Rectal smooth muscle tissue (tissue), 1 donor: ENCODE results near the gene PANK1.
"Not testable (repeated sequence)": the region's sequence is repeated elsewhere in the genome, so short reads cannot be mapped to it uniquely, and the experiment has no call there.

Experiments used
- H3K27ac ChIP-seq: one replicate; pipeline ENCODE4 v1.7.0; 2013; ENCODE audit warnings: low read depth, low read length, inconsistent platforms
- H3K27me3 ChIP-seq: one replicate; pipeline ENCODE4 v1.7.0; 2013; ENCODE audit warnings: low read length; ENCODE audit not compliant: control insufficient read depth, insufficient read depth
- H3K36me3 ChIP-seq: one replicate; pipeline ENCODE4 v1.7.0; 2013; ENCODE audit warnings: low read length; ENCODE audit not compliant: control insufficient read depth, insufficient read depth
- H3K4me1 ChIP-seq: one replicate; pipeline ENCODE4 v1.7.0; 2013; ENCODE audit warnings: low read length; ENCODE audit not compliant: control insufficient read depth, insufficient read depth
- H3K4me3 ChIP-seq: one replicate; pipeline ENCODE4 v1.7.0; 2013; ENCODE audit warnings: low read length
- H3K9ac ChIP-seq: one replicate; pipeline ENCODE4 v1.7.0; 2013; ENCODE audit warnings: low read length

The PANK1 gene

DNA sequence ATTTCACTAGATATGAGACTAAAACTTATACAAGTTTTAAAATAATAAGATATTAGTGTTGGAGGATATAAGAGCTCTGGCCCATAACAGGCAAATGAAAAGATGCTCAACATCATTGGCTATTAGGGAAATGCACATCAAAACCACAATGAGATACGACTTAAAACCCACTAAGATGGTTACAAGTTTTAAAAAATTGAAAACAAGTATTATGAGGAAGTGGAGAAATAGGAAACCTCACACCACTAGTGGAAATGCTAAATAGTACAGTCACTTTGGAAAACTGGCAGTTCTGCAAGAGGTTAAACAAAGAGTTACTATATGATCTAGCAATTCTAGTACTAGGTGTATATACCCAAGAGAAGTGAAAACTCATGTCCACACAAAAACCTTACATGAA is 17.2 kb downstream of the PANK1 start:
- no peaks in the 10 kb centered on the region for H3K4me1 ChIP-seq
- no peak overlapping the region for H3K9ac ChIP-seq
- H3K4me3 ChIP-seq: no peak overlapping the region
- no peaks in the 10 kb centered on the region for H3K27me3 ChIP-seq
- H3K27ac ChIP-seq: no peak overlapping the region
- no peaks in the 10 kb centered on the region for H3K36me3 ChIP-seq

- Histone ChIP-seq H3K27me3 (no peaks in the 10 kb centered on the region), H3K27ac (no peak overlapping the region), H3K4me1 (no peaks in the 10 kb centered on the region), H3K4me3 (no peak overlapping the region), H3K9ac (no peak overlapping the region), H3K36me3 (no peaks in the 10 kb centered on the region)
Observed at GRCh38 chr10:89625041-89625765, 19.8 kb downstream of the PANK1 start.

- no peaks in the 10 kb centered on the region for H3K36me3 ChIP-seq
- H3K27me3 ChIP-seq: no peaks in the 10 kb centered on the region
- no peak overlapping the region for H3K9ac ChIP-seq
- no peak overlapping the region for H3K4me3 ChIP-seq
- no peaks in the 10 kb centered on the region for H3K4me1 ChIP-seq
- H3K27ac ChIP-seq: no peak overlapping the region
Observed at GRCh38 chr10:89624020-89624419, 21.0 kb downstream of the PANK1 start.

- H3K27me3 ChIP-seq: no peaks in the 10 kb centered on the region
- no peaks in the 10 kb centered on the region for H3K4me1 ChIP-seq
- H3K4me3 ChIP-seq: no peak overlapping the region
Observed at GRCh38 chr10:89622151-89622550, 22.9 kb downstream of the PANK1 start.

DNA sequence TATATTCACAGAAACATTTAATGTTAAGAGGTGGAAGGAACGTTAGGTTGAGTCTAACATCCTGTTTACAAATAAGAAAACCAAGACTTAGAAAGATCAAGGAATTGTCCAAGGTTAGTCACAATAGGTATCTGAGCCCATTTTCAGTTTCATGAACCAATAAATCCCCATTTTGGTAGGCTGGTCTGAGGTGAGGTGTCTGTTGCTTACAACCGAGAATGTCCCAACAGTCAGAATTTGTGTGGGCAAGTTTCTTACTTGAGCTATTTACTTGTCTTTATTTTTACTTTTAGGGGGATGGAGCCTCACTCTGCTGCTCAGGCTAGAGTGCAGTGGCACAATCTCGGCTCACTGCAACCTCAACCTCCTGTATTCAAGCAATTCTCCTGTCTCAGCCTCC is 23.6 kb downstream of the PANK1 start:
- Histone ChIP-seq H3K36me3 (no peaks in the 10 kb centered on the region), H3K27ac (no peak overlapping the region), H3K4me1 (no peaks in the 10 kb centered on the region), H3K4me3 (no peak overlapping the region), H3K27me3 (no peaks in the 10 kb centered on the region), H3K9ac (no peak overlapping the region)

More at GRCh38 chr10:89622151-89622550, 22.9 kb downstream of the PANK1 start:
- no peak overlapping the region for H3K9ac ChIP-seq
- H3K36me3 ChIP-seq: no peaks in the 10 kb centered on the region
- H3K27ac ChIP-seq: no peak overlapping the region

GRCh38 chr10:89620296-89620695 is 24.7 kb downstream of the PANK1 start:
- not testable (repeated sequence) for H3K27me3 ChIP-seq, H3K27ac ChIP-seq, H3K4me3 ChIP-seq, H3K4me1 ChIP-seq, H3K9ac ChIP-seq, H3K36me3 ChIP-seq

DNA sequence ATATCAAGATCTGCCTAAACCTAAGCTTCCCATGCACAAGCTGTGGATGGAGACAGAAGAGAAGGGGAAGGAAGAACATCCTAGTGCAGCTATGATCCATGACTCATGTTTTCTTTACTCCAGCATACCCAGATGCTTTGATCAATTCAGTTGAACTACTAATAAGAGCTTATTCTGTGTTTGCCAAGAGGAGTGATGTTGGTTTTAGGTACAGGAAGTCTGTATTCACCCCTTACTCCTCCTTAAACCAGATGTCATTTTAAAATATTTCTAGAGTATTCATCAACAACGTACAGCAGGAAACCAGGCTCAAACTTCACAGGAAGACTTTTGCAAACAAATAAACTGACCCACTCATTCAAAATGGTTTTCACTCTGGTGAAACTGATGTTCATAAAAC is 29.2 kb downstream of the PANK1 start:
- H3K36me3 ChIP-seq: no peaks in the 10 kb centered on the region
- no peak overlapping the region for H3K27ac ChIP-seq
- H3K27me3 ChIP-seq: no peaks in the 10 kb centered on the region
- no peak overlapping the region for H3K4me3 ChIP-seq
- H3K4me1 ChIP-seq: no peaks in the 10 kb centered on the region
- H3K9ac ChIP-seq: no peak overlapping the region

DNA sequence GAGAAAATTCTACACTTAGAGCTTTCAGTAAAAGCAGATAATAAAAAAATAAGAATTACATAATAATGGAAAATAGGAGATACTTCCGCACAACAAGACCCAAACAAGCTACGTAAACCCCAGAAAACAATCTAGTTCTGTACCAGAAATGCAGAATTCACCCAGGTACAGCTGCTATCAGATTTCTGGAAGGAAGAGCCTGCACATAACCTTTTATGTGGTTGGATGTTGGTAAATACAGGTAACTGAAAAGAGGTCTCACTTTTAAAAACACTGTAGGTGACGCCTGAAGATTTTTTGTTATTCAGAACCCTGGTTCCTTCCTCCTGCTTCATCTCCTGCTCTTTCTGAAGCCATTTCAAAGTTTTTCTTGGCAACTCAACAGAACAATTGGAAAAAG is 29.9 kb downstream of the PANK1 start:
- no peak overlapping the region for H3K9ac ChIP-seq
- no peaks in the 10 kb centered on the region for H3K27me3 ChIP-seq
- no peaks in the 10 kb centered on the region for H3K36me3 ChIP-seq
- H3K27ac ChIP-seq: no peak overlapping the region
- H3K4me1 ChIP-seq: no peaks in the 10 kb centered on the region
- H3K4me3 ChIP-seq: no peak overlapping the region

- no peak overlapping the region for H3K9ac ChIP-seq
- H3K27me3 ChIP-seq: no peaks in the 10 kb centered on the region
- H3K4me1 ChIP-seq: no peaks in the 10 kb centered on the region
- no peaks in the 10 kb centered on the region for H3K36me3 ChIP-seq
- H3K4me3 ChIP-seq: no peak overlapping the region
- H3K27ac ChIP-seq: no peak overlapping the region
Observed at GRCh38 chr10:89613582-89613981, 31.5 kb downstream of the PANK1 start.

- Histone ChIP-seq H3K27ac (no peak overlapping the region), H3K27me3 (no peaks in the 10 kb centered on the region), H3K36me3 (no peaks in the 10 kb centered on the region), H3K4me3 (no peak overlapping the region), H3K9ac (no peak overlapping the region), H3K4me1 (no peaks in the 10 kb centered on the region)
Observed at GRCh38 chr10:89611282-89611681, 33.8 kb downstream of the PANK1 start.

GRCh38 chr10:89609833-89610346 is 35.2 kb downstream of the PANK1 start:
- H3K4me3 ChIP-seq: no peak overlapping the region
- H3K27ac ChIP-seq: no peak overlapping the region
- no peak overlapping the region for H3K9ac ChIP-seq
- no peaks in the 10 kb centered on the region for H3K36me3 ChIP-seq
- no peaks in the 10 kb centered on the region for H3K4me1 ChIP-seq
- no peaks in the 10 kb centered on the region for H3K27me3 ChIP-seq

GRCh38 chr10:89604200-89604599 is 40.8 kb downstream of the PANK1 start:
- Histone ChIP-seq H3K27me3 (no peaks in the 10 kb centered on the region), H3K4me3 (no peak overlapping the region), H3K27ac (no peak overlapping the region), H3K36me3 (no peaks in the 10 kb centered on the region), H3K4me1 (no peaks in the 10 kb centered on the region), H3K9ac (no peak overlapping the region)

- H3K27me3 ChIP-seq: no peaks in the 10 kb centered on the region
- H3K36me3 ChIP-seq: no peaks in the 10 kb centered on the region
- no peak overlapping the region for H3K4me3 ChIP-seq
- H3K27ac ChIP-seq: no peak overlapping the region
- no peaks in the 10 kb centered on the region for H3K4me1 ChIP-seq
- H3K9ac ChIP-seq: no peak overlapping the region
Observed at GRCh38 chr10:89602919-89603318, 42.1 kb downstream of the PANK1 start.
